Measurements from ENCODE around the gene METTL16.

DNA sequence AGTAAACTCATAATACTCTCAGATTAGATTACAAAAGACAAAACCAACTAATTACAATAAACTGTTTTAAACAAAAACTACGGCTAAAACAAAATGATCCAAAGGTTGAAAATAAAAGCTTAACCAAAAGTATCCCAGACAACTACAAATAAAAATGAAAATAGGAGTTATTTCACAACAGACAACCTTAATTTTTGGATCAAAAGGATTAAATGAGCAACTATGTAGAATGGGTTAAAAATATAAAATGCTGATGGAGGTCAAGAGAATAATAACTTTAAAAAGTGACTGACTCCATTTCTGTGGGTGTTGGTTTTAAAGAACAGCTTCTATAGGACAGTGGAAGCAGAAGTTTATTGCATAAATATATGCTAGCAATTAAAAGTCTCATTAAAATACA lies 28.6 kb downstream of the METTL16 start:
- TF ChIP-seq, protein P1, sequence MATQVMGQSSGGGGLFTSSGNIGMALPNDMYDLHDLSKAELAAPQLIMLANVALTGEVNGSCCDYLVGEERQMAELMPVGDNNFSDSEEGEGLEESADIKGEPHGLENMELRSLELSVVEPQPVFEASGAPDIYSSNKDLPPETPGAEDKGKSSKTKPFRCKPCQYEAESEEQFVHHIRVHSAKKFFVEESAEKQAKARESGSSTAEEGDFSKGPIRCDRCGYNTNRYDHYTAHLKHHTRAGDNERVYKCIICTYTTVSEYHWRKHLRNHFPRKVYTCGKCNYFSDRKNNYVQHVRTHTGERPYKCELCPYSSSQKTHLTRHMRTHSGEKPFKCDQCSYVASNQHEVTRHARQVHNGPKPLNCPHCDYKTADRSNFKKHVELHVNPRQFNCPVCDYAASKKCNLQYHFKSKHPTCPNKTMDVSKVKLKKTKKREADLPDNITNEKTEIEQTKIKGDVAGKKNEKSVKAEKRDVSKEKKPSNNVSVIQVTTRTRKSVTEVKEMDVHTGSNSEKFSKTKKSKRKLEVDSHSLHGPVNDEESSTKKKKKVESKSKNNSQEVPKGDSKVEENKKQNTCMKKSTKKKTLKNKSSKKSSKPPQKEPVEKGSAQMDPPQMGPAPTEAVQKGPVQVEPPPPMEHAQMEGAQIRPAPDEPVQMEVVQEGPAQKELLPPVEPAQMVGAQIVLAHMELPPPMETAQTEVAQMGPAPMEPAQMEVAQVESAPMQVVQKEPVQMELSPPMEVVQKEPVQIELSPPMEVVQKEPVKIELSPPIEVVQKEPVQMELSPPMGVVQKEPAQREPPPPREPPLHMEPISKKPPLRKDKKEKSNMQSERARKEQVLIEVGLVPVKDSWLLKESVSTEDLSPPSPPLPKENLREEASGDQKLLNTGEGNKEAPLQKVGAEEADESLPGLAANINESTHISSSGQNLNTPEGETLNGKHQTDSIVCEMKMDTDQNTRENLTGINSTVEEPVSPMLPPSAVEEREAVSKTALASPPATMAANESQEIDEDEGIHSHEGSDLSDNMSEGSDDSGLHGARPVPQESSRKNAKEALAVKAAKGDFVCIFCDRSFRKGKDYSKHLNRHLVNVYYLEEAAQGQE (IDR thresholded peaks at IDR 0.05; ENCODE audit: low read depth) = no peak
- TF ChIP-seq, protein P2, sequence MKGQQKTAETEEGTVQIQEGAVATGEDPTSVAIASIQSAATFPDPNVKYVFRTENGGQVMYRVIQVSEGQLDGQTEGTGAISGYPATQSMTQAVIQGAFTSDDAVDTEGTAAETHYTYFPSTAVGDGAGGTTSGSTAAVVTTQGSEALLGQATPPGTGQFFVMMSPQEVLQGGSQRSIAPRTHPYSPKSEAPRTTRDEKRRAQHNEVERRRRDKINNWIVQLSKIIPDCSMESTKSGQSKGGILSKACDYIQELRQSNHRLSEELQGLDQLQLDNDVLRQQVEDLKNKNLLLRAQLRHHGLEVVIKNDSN (IDR thresholded peaks at IDR 0.05) = no peak
- TF ChIP-seq EP300 (IDR thresholded peaks at IDR 0.05; ENCODE audit: borderline replicate concordance) (no peak), YY1 (IDR thresholded peaks at IDR 0.05; ENCODE audit: low read depth) (no peak), TEAD4 (IDR thresholded peaks at IDR 0.05) (no peak), CREB1 (IDR thresholded peaks at IDR 0.05; ENCODE audit: low read depth) (no peak), NFIC (IDR thresholded peaks at IDR 0.05) (no peak), TCF12 (IDR thresholded peaks at IDR 0.05; ENCODE audit: low read depth) (no peak), TAF1 (IDR thresholded peaks at IDR 0.05; ENCODE audit: low read depth) (no peak), RAD21 (IDR thresholded peaks at IDR 0.05; ENCODE audit: low read depth) (no peak), CEBPB (IDR thresholded peaks at IDR 0.05) (no peak), EGR1 (IDR thresholded peaks at IDR 0.05) (no peak), ZBTB7A (IDR thresholded peaks at IDR 0.05; ENCODE audit: low read depth) (no peak)
- TF ChIP-seq, protein P3, sequence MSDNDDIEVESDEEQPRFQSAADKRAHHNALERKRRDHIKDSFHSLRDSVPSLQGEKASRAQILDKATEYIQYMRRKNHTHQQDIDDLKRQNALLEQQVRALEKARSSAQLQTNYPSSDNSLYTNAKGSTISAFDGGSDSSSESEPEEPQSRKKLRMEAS (IDR thresholded peaks at IDR 0.05) = no peak
